Activated T-helper 1 cell treated with anti-CD3 and anti-CD28 coated beads, Interleukin-12 subunit alpha, Interleukin-12 subunit beta, Interleukin-2, Interleukin-4 antibody, amounts not matched to agents 30 ng/mL and 10 ng/mL and 1 ng/mL, durations not matched to agents 14 hours and 24 hours and 36 hours (primary cell): ENCODE data around the gene ADGRD1. TPM values are rescaled to one million over a fixed set of nuclear protein-coding genes. Genes with fewer than 3 reads are reported as not detected.
"Not testable (repeated sequence)": the region's sequence is repeated elsewhere in the genome, so short reads cannot be mapped to it uniquely, and the experiment has no call there.

Experiments
- DNase-seq: peaks from one replicate; pipeline ENCODE4 v3.0.0; 2021; ENCODE audit warnings: low spot score
- H3K27ac Mint-ChIP-seq: one replicate; pipeline ENCODE4 v1.8.0; 2021; ENCODE audit warnings: mild to moderate bottlenecking, mixed read lengths
- H3K27me3 Mint-ChIP-seq: one replicate; pipeline ENCODE4 v1.8.0; 2022; ENCODE audit warnings: mild to moderate bottlenecking, moderate library complexity, mixed read lengths; ENCODE audit not compliant: insufficient read depth
- H3K36me3 Mint-ChIP-seq: one replicate; pipeline ENCODE4 v1.8.0; 2021; ENCODE audit warnings: low read depth, mixed read lengths
- H3K4me1 Mint-ChIP-seq: one replicate; pipeline ENCODE4 v1.8.0; 2021; ENCODE audit warnings: low read depth, mixed read lengths
- H3K4me3 Mint-ChIP-seq: one replicate; pipeline ENCODE4 v1.8.0; 2021; ENCODE audit warnings: mild to moderate bottlenecking, moderate library complexity, mixed read lengths
- H3K9me3 Mint-ChIP-seq: one replicate; pipeline ENCODE4 v1.8.0; 2021; ENCODE audit warnings: mixed read lengths
- intact Hi-C: fragments of 100-400 bp; cut with micrococcal nuclease; formaldehyde crosslinking; loops from one replicate; pipeline ENCODE4 v1.15.1; 2024
- total RNA-seq: library from RNA; stranded (reverse); gene quantifications from 2 replicates; pipeline ENCODE4 v1.2.3, GENCODE V29; 2022

Gene ADGRD1
- total RNA-seq, 1 donor from 2014 or later: 0.18 TPM

DNA sequence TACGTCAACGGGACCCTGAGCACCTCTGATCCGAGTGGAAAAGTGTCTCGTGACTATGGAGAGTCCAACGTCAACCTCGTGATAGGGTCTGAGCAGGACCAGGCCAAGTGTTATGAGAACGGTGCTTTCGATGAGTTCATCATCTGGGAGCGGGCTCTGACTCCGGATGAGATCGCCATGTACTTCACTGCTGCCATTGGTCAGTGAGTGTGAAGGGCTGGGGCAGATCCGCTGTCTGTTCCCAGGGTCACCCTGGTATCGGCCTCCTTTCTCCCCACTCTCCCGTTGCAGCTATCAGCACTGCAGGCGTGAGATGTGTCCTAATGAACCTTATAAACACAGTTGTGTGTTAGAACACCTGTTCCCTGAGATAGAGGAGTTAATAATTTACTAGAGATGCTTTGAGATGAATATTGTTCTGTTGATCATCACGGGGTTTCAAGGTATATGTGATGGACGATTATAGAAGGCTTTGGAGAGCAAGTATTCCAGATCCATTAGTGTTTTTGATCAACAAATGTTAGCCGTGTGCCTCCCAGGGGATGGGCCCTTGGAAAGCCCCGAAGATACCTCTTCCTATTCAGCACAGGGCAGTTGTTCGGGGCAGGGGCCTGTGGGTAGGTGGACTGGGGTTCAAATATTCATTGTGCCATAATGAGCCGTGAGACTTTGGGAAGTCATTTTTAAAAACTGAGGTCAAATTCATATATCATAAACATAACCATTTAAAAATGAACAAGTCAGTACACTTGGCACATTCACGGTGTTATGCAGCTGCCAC is 33.6 kb downstream of the ADGRD1 start:
- no peak overlapping the region for H3K4me3 Mint-ChIP-seq
- no peak overlapping the region for H3K27ac Mint-ChIP-seq
- intact Hi-C loops: no loop called here
- no peaks in the 10 kb centered on the region for H3K4me1 Mint-ChIP-seq
- H3K27me3 Mint-ChIP-seq: peaks cover 2% of the 10 kb centered on the region
- H3K9me3 Mint-ChIP-seq: no peaks in the 10 kb centered on the region
- no peak for DNase-seq
- no peaks in the 10 kb centered on the region for H3K36me3 Mint-ChIP-seq

DNA sequence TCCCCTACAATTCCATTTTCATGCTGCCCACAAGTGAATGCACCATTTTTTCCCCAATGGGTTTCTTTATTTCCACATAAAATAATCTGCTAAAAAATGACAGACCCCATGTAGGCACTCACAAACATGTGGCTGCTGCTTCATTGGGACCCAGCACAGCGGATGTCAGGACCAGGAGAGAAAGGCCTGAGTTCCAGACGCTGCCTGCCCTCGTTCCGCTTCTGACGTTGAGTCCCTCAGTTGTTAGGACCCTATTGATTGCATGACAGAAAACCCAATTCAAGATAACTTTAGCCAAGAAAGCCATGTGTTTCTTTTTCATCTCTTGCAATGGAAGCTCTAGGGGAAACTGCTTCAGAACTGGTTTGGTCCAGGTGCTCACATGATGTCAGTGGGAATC is 34.6 kb downstream of the ADGRD1 start:
- H3K36me3 Mint-ChIP-seq: no peaks in the 10 kb centered on the region
- no peak overlapping the region for H3K4me3 Mint-ChIP-seq
- no peaks in the 10 kb centered on the region for H3K9me3 Mint-ChIP-seq
- no peak for DNase-seq
- H3K27ac Mint-ChIP-seq: no peak overlapping the region
- H3K4me1 Mint-ChIP-seq: no peaks in the 10 kb centered on the region
- intact Hi-C loops: no loop called here
- peaks cover 2% of the 10 kb centered on the region for H3K27me3 Mint-ChIP-seq

DNA sequence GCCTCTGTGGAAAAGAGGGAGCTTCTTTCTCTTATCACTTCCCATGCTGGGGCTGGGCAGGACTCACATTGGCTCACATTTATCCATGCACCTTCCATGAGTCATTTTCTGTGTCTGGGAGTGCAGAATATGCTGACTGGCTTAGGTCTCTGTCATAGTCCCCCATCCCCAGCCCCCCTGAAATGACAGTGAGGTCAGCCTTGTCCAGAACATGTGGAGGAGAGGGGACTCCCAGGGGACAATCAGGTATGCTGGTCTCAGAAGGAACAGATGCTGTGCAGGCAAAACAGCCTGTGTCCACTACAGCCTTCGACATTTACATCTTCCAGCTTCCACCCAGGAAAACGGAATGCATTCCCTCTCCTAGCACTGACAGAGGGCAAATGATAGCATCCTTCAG is 35.0 kb downstream of the ADGRD1 start:
- Mint-ChIP-seq H3K27ac (no peak overlapping the region), H3K4me1 (no peaks in the 10 kb centered on the region), H3K9me3 (no peaks in the 10 kb centered on the region), H3K4me3 (no peak overlapping the region), H3K36me3 (no peaks in the 10 kb centered on the region), H3K27me3 (peaks cover 2% of the 10 kb centered on the region)
- no peak for DNase-seq
- intact Hi-C loops: no loop called here

DNA sequence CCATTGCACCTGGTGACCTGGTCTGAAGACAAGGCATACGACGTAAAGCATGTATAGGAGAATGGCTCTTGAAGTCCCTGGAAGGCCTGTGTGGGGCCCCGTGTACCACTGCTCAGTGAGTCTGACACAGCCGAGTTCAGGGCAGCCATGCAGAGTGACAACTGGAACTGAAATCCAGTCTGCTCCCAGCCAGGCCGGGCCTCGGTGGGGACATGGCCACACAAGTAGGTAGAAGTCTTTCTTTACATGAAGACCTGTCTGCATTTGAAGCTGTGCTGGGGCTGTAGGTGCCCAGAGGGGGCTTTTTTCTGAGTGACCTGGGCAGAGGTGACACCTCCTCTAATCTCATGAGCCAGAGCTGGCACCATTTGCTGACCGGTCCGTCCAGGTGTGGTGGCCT is 35.7 kb downstream of the ADGRD1 start:
- Mint-ChIP-seq H3K4me1 (no peaks in the 10 kb centered on the region), H3K9me3 (no peaks in the 10 kb centered on the region), H3K36me3 (no peaks in the 10 kb centered on the region), H3K27ac (no peak overlapping the region), H3K27me3 (peaks cover 2% of the 10 kb centered on the region), H3K4me3 (no peak overlapping the region)
- DNase-seq: no peak
- intact Hi-C loops: no loop called here

DNA sequence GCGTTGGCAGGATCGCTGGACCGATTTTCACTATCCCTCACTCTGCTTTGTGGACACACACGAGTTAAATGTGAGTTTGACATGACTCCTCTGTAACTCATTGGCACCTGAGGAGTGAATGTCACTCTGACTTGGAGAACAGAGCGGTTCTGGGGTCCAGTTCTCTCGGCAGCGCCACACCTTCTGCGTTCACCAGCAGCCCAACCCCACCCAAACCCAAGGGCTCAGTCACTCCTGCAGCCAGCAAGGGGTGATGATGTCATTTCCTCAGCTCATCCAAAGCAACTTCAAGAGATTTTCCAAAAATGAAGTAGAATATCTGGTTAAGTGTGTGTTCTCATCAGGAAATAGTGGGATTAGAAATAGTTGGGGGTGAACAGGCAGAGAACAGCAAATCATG is 36.3 kb downstream of the ADGRD1 start:
- Mint-ChIP-seq H3K36me3 (no peaks in the 10 kb centered on the region), H3K4me1 (no peaks in the 10 kb centered on the region), H3K27ac (no peak overlapping the region), H3K4me3 (no peak overlapping the region), H3K9me3 (no peaks in the 10 kb centered on the region), H3K27me3 (peaks cover 2% of the 10 kb centered on the region)
- DNase-seq: no peak
- intact Hi-C loops: no loop called here

DNA sequence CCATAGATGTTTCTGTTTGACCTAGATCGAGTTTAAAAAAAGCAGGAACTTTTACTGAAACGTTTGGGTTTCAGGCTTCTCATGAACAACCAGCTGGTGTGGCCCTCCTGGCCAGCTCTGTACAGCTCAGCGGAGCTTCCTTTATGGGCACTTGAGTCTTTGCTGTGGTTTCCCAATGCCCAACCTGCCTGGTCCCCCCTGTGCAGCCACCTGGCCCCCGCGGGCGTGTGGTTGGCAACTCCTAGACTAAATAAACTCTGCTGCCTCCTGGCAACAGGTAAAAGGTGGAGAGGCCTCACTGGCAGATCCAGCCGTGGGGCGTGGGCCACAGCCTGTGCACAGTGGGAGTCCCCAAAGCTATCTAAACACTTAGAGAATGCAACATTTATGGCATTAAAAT is 38.7 kb downstream of the ADGRD1 start:
- DNase-seq: no peak
- peaks cover 1% of the 10 kb centered on the region for H3K27me3 Mint-ChIP-seq
- H3K27ac Mint-ChIP-seq: no peak overlapping the region
- no peaks in the 10 kb centered on the region for H3K36me3 Mint-ChIP-seq
- H3K4me1 Mint-ChIP-seq: no peaks in the 10 kb centered on the region
- H3K4me3 Mint-ChIP-seq: no peak overlapping the region
- H3K9me3 Mint-ChIP-seq: no peaks in the 10 kb centered on the region
- intact Hi-C loops: no loop called here

DNA sequence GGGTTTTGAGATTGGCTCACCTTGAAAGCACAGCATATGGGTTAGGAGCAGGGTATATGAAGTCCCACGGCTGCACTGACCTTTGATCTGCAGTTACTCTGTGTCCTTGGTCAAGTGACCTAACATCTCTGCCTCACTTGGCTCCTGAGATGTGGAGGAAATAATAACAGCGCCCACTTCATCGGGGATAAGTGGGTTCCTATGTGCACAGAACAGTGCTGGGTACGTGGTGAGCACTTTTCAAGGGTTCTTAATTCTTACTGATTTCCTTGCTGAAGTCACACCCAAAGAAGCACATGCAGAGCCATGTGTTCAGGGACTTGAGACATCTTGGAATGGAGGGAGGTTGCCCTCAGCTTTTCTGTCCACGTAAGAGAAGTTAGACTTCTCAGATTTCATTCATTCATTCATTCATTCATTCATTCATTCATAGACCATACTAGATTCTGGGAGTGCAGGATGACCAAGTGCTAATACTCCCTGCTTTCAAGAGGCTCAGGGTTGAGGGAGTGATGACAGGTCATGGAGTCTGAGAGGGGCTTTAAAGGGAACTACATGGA is 39.4 kb downstream of the ADGRD1 start:
- intact Hi-C loops: no loop called here
- H3K4me1 Mint-ChIP-seq: no peaks in the 10 kb centered on the region
- no peaks in the 10 kb centered on the region for H3K27me3 Mint-ChIP-seq
- no peaks in the 10 kb centered on the region for H3K36me3 Mint-ChIP-seq
- H3K4me3 Mint-ChIP-seq: no peak overlapping the region
- no peak for DNase-seq
- H3K27ac Mint-ChIP-seq: no peak overlapping the region
- no peaks in the 10 kb centered on the region for H3K9me3 Mint-ChIP-seq

DNA sequence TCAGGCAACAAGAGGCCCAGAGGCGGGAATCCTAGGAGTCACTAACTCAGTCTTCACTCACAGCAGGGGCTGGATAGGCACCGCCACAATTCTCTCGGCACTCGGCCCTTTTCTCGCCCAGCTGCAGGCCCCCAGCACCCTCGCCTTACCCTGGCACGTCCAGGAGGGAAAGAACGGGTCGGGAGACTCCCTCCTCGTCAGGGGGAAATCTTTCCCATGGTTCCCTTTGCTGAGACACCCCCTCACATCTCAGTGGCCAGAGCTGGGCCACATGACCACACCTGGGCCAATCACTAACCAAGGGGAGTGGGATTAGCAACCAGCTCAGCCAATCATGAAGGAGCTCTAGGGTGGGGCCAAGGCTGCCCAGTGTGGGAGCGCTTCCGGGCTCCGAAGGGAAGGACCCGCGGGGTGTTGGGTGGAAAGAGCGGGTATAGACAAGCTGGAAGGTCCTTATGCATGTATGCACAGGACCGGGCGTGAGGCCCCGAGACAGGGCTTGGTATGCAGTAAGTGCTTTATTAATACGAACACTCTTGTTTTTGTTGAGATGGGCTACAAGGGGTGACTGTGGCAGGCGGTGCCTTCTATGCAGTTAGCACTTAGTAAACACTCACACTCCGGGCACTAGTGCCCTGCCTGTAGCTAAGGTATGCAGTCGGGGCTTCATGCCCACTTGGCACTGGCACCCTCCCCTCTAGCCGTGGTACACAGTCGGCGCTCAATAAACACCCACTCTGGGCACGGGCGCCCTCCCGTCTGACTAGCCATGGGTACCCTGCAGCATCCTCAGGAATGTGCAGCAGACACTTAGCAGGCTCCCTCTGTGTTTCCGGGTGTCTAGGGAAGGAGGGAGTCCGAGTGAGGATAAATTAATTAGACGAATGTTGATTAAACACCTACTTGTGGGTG is 40.3 kb downstream of the ADGRD1 start:
- intact Hi-C loops: no loop called here
- peaks cover under 1% of the 10 kb centered on the region for H3K9me3 Mint-ChIP-seq
- no peaks in the 10 kb centered on the region for H3K36me3 Mint-ChIP-seq
- H3K27me3 Mint-ChIP-seq: no peaks in the 10 kb centered on the region
- no peaks in the 10 kb centered on the region for H3K4me1 Mint-ChIP-seq
- H3K27ac Mint-ChIP-seq: no peak overlapping the region
- H3K4me3 Mint-ChIP-seq: no peak overlapping the region
- no peak for DNase-seq

DNA sequence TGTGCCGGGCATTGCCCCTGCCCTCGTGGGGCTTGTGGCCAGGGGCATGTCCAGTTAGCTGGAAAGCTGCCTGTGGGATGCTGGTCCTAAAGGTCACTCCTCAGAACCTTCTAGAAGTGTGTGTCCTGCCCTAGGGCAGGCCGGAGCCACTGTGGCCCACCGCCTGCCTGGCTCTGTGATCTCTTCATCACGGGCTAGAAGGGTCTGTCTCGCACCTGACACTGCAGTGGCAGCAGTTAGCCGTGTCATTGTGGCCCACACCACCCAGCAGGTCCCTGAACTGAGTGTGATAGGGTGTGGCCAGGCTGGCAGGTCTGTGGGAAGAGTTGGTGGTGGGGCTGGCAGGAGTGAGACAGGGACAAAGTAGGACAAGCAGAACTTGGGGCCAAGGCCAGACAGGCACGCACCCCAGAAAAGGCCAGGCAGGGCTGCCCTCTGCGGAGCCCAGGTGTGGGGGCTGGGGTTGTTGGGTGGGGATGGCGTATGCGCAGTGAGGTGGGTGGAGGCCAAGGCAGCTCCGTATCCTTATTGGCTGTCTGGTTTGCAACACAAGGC is 41.2 kb downstream of the ADGRD1 start:
- H3K4me1 Mint-ChIP-seq: no peaks in the 10 kb centered on the region
- DNase-seq: no peak
- H3K36me3 Mint-ChIP-seq: no peaks in the 10 kb centered on the region
- no peaks in the 10 kb centered on the region for H3K27me3 Mint-ChIP-seq
- H3K27ac Mint-ChIP-seq: no peak overlapping the region
- intact Hi-C loops: no loop called here
- no peak overlapping the region for H3K4me3 Mint-ChIP-seq
- peaks cover 5% of the 10 kb centered on the region for H3K9me3 Mint-ChIP-seq

DNA sequence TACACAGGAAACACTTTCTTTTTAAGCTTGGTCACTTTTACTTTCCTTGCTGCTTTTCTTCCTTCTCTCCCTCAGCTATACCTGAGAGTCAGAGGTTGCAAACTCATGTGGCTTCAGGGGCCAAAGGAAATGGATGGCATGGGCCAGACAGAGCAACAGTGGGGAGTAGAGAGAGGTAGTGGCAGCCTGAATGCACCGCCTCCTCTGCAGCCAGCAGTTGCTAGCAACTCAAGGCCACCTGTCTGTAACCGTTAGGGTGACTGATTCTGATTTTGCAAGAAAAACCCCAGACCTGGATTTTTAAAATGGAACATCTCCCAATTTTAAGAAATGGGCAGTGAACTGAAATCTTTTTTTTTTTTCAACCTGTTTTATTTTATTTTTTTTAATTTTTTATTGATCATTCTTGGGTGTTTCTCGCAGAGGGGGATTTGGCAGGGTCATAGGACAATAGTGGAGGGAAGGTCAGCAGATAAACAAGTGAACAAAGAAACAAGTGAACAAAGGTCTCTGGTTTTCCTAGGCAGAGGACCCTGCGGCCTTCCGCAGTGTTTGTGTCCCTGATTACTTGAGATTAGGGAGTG is 41.8 kb downstream of the ADGRD1 start:
- H3K4me3 Mint-ChIP-seq, H3K36me3 Mint-ChIP-seq, H3K9me3 Mint-ChIP-seq, intact Hi-C loops, DNase-seq, H3K27me3 Mint-ChIP-seq, H3K27ac Mint-ChIP-seq, H3K4me1 Mint-ChIP-seq: not testable (repeated sequence)

DNA sequence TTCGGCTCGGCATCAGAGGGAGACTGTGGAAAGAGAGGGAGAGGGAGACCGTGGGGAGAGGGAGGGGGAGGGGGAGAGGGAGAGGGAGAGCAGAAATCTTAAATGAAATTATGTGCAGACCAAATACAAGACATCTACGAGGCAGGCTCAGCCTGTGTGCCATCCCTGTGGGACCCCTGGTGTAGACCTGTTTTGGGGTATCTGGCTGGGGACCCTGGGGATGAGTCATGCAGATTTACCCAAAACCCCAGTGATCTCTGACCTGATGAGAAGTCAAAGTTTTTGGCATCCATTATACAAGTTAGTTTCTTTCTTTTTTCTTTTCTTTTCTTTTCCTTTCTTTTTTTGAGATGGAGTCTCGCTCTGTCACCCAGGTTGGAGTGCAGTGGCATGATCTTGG is 44.4 kb downstream of the ADGRD1 start:
- no peak overlapping the region for H3K27ac Mint-ChIP-seq
- H3K4me3 Mint-ChIP-seq: no peak overlapping the region
- intact Hi-C loops: no loop called here
- H3K27me3 Mint-ChIP-seq: no peaks in the 10 kb centered on the region
- H3K36me3 Mint-ChIP-seq: no peaks in the 10 kb centered on the region
- no peaks in the 10 kb centered on the region for H3K4me1 Mint-ChIP-seq
- H3K9me3 Mint-ChIP-seq: peaks cover 5% of the 10 kb centered on the region
- no peak for DNase-seq

DNA sequence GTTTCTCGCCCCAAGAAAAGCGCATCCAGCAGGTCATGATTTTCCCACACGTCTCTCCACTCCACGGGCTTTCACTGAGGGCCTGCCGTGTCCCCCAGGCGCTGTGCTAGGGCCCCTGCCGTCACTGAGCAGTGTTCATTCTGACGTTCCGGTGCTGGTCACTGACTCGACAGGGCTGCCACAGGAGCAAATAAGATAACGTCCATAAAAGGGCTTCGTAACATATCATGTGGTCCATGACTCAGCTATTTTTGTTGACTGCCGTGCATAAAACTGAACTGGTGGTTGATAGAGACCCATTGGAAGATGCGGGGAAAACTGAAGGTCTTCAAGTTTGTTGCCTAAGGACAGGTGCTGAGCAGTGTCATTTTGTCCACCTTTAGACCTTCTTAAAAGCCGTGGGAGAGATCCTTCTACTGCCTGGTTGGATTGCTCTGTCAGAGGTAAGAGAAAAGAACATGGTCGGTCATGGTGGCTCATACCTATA is 46.3 kb downstream of the ADGRD1 start:
- Mint-ChIP-seq H3K9me3 (peaks cover 5% of the 10 kb centered on the region), H3K27ac (no peak overlapping the region)

More for the DNA sequence above, 46.3 kb downstream of the ADGRD1 start:
- Mint-ChIP-seq H3K4me1 (no peaks in the 10 kb centered on the region), H3K36me3 (no peaks in the 10 kb centered on the region), H3K4me3 (no peak overlapping the region), H3K27me3 (no peaks in the 10 kb centered on the region)
- DNase-seq: no peak
- intact Hi-C loops: no loop called here
